IMR-90 (cell line): ENCODE results near the gene CDK5RAP2. TPM values are rescaled to one million over a fixed set of nuclear protein-coding genes. Genes with fewer than 3 reads are reported as not detected.

Source experiments
- ATAC-seq: fragments of 200-7000 bp; cut with Tn5 transposase; 2 replicates; pipeline ENCODE4 v1.9.1; 2020; ENCODE audit warnings: low read depth, mild to moderate bottlenecking, moderate library complexity
- BruUV-seq: library from RNA; stranded (reverse); fragments of 400-500 nt; replicated peaks from 2 replicates; lab custom pipeline; 2021; lab: Mats Ljungman, UMichigan
- CTCF ChIA-PET: fragments of 300-600 bp; formaldehyde crosslinking; extraction: SDS; loops from one replicate; lab custom pipeline; 2021; ENCODE audit warnings: antibody characterized with exemption; lab: Yijun Ruan, JAX
- POLR2A ChIA-PET: fragments of 300-600 bp; sonication (Branson Sonifier 250); formaldehyde crosslinking; loops from one replicate; lab custom pipeline; 2022; ENCODE audit warnings: antibody characterized with exemption; ENCODE audit not compliant: unreplicated experiment; lab: Charles Lee
- DNase-seq: peaks from one replicate; pipeline ENCODE4 v3.0.0; 2013
- H2AFZ ChIP-seq: replicated peaks from 2 replicates; pipeline ENCODE3; 2013; ENCODE audit warnings: low read length, mild to moderate bottlenecking; ENCODE audit not compliant: poor library complexity
- H2AK5ac ChIP-seq: 2 replicates; pipeline ENCODE4 v1.6.1; 2013; ENCODE audit warnings: low read depth, low read length, inconsistent platforms
- H2AK9ac ChIP-seq: replicated peaks from 2 replicates; pipeline ENCODE3; 2013; ENCODE audit warnings: mild to moderate bottlenecking, low read depth, low read length, moderate library complexity; ENCODE audit not compliant: poor library complexity
- H2BK120ac ChIP-seq: 2 replicates; pipeline ENCODE4 v1.6.1; 2013; ENCODE audit warnings: low read depth, low read length, inconsistent platforms
- H2BK15ac ChIP-seq: 3 replicates; pipeline ENCODE4 v1.6.1; 2013; ENCODE audit warnings: low read depth, low read length, inconsistent platforms
- H2BK20ac ChIP-seq: 2 replicates; pipeline ENCODE4 v1.6.1; 2013; ENCODE audit warnings: low read depth, mild to moderate bottlenecking, inconsistent platforms, low read length, moderate library complexity
- H2BK5ac ChIP-seq: 2 replicates; pipeline ENCODE4 v1.6.1; 2013; ENCODE audit warnings: mild to moderate bottlenecking, low read depth, low read length, inconsistent platforms; ENCODE audit not compliant: poor library complexity, severe bottlenecking
- H3K14ac ChIP-seq: replicated peaks from 2 replicates; pipeline ENCODE4 v1.6.1; 2013; ENCODE audit warnings: low read depth, low read length, inconsistent platforms
- H3K18ac ChIP-seq: 2 replicates; pipeline ENCODE4 v1.6.1; 2013; ENCODE audit warnings: low read depth, low read length, control low read depth
- H3K23ac ChIP-seq: 2 replicates; pipeline ENCODE4 v1.6.1; 2013; ENCODE audit warnings: low read depth, low read length, inconsistent platforms
- H3K27ac ChIP-seq: 2 replicates; pipeline ENCODE4 v1.5.1; 2013; ENCODE audit warnings: mild to moderate bottlenecking, control low read depth, low read length; ENCODE audit not compliant: insufficient read depth
- H3K27me3 ChIP-seq: 2 replicates; pipeline ENCODE4 v1.6.1; 2013; ENCODE audit warnings: low read length; ENCODE audit not compliant: control insufficient read depth, insufficient read depth
- H3K36me3 ChIP-seq: 2 replicates; pipeline ENCODE4 v1.6.1; 2013; ENCODE audit warnings: low read length, mixed read lengths; ENCODE audit not compliant: control insufficient read depth, insufficient read depth
- H3K4ac ChIP-seq: 2 replicates; pipeline ENCODE4 v1.6.1; 2013; ENCODE audit warnings: low read depth, low read length, inconsistent platforms
- H3K4me1 ChIP-seq: 2 replicates; pipeline ENCODE4 v1.6.1; 2013; ENCODE audit warnings: low read length, mixed read lengths; ENCODE audit not compliant: control insufficient read depth, insufficient read depth
- H3K4me2 ChIP-seq: 2 replicates; pipeline ENCODE4 v1.6.1; 2013; ENCODE audit warnings: low read depth, mild to moderate bottlenecking, control low read depth, low read length, moderate library complexity
- H3K4me3 ChIP-seq: 2 replicates; pipeline ENCODE4 v1.5.1; 2013; ENCODE audit warnings: low read depth, mild to moderate bottlenecking, control low read depth, low read length, moderate library complexity; ENCODE audit not compliant: insufficient read depth
- H3K56ac ChIP-seq: 2 replicates; pipeline ENCODE4 v1.6.1; 2013; ENCODE audit warnings: low read length, inconsistent platforms; ENCODE audit not compliant: insufficient read depth; ENCODE audit errors: extremely low read depth
- H3K79me1 ChIP-seq, 2 experiments: 2 replicates each; pipeline ENCODE4 v1.6.1; 2013; ENCODE audit warnings: low read length in 2 of 2, inconsistent platforms in 1 of 2, low read depth in 1 of 2
- H3K9ac ChIP-seq: 2 replicates; pipeline ENCODE4 v1.6.1; 2013; ENCODE audit warnings: low read depth, low read length, control low read depth
- H3K9me1 ChIP-seq: 2 replicates; pipeline ENCODE4 v1.6.1; 2013; ENCODE audit warnings: low read length, inconsistent platforms; ENCODE audit not compliant: insufficient read depth
- H3K9me3 ChIP-seq: 2 replicates; pipeline ENCODE4 v1.6.1; 2013; ENCODE audit warnings: low read length; ENCODE audit not compliant: control insufficient read depth, insufficient read depth
- H4K20me1 ChIP-seq: 2 replicates; pipeline ENCODE4 v1.6.1; 2013; ENCODE audit warnings: low read length, inconsistent platforms; ENCODE audit not compliant: insufficient read depth
- H4K5ac ChIP-seq: 2 replicates; pipeline ENCODE4 v1.6.1; 2013; ENCODE audit warnings: mild to moderate bottlenecking, low read depth, low read length, control low read depth
- H4K8ac ChIP-seq, 2 experiments: 2 replicates each; pipeline ENCODE4 v1.6.1; 2013; ENCODE audit warnings: low read depth in 2 of 2, low read length in 2 of 2, control low read depth in 1 of 2, inconsistent platforms in 1 of 2
- H4K91ac ChIP-seq: 2 replicates; pipeline ENCODE4 v1.6.1; 2013; ENCODE audit warnings: low read depth, low read length, inconsistent platforms; ENCODE audit not compliant: insufficient read depth
- CHD1 ChIP-seq: IDR thresholded peaks from 2 replicates; pipeline ENCODE4 v1.6.1; 2012; ENCODE audit warnings: low read depth, low read length, improper control_type of control experiment
- ELK1 ChIP-seq: fragments of 150-350 bp; IDR thresholded peaks from 2 replicates; pipeline ENCODE4 v1.6.1; 2016; ENCODE audit warnings: low read depth, mild to moderate bottlenecking, low read length, moderate library complexity, borderline replicate concordance
- FOS ChIP-seq: fragments of 150-350 bp; IDR thresholded peaks from 2 replicates; pipeline ENCODE4 v1.6.1; 2016; ENCODE audit warnings: low read depth, low read length
- MAFK ChIP-seq: IDR thresholded peaks from 2 replicates; pipeline ENCODE4 v1.6.1; 2012; ENCODE audit warnings: low read depth, low read length, improper control_type of control experiment
- MAZ ChIP-seq: IDR thresholded peaks from 2 replicates; pipeline ENCODE4 v1.6.1; 2012; ENCODE audit warnings: low read depth, mild to moderate bottlenecking, low read length, improper control_type of control experiment, moderate library complexity, borderline replicate concordance
- POLR2A ChIP-seq: IDR thresholded peaks from 2 replicates; pipeline ENCODE4 v1.6.1; 2012; ENCODE audit warnings: mild to moderate bottlenecking, low read depth, low read length
- RAD21 ChIP-seq: IDR thresholded peaks from 2 replicates; pipeline ENCODE4 v1.6.1; 2012; ENCODE audit warnings: low read length, improper control_type of control experiment
- RCOR1 ChIP-seq: IDR thresholded peaks from 2 replicates; pipeline ENCODE4 v1.6.1; 2012; ENCODE audit warnings: mild to moderate bottlenecking, low read length, improper control_type of control experiment; ENCODE audit not compliant: insufficient replicate concordance
- RFX5 ChIP-seq: IDR thresholded peaks from 2 replicates; pipeline ENCODE4 v1.8.0; 2012; ENCODE audit warnings: low read depth, mild to moderate bottlenecking, low read length, moderate library complexity
- SMC3 ChIP-seq: fragments of 150-350 bp; IDR thresholded peaks from 2 replicates; pipeline ENCODE4 v1.6.1; 2016; ENCODE audit warnings: low read depth, mild to moderate bottlenecking, antibody characterized with exemption, low read length, moderate library complexity
- WGBS, 2 experiments: methylation state at CpG; one replicate each; pipeline versions ENCODE4 v1.1.5 to v1.1.7; 2013; ENCODE audit warnings: missing lambda C conversion rate in 2 of 2; ENCODE audit not compliant: insufficient read length in 1 of 2; ENCODE audit errors: extremely low coverage in 2 of 2; 5-methylcytosine and 5-hydroxymethylcytosine counted together
- dilution Hi-C: fragments of 300-500 bp; cut with HindIII; formaldehyde crosslinking; loops from one replicate; pipeline ENCODE4 v1.14.3; 2018; ENCODE audit warnings: low sequenced_read_pairs; ENCODE audit not compliant: unreplicated experiment
- in situ Hi-C: fragments of 300-500 bp; cut with MboI; formaldehyde crosslinking; loops from 3 replicates; pipeline ENCODE4 v1.14.3; 2019; ENCODE audit warnings: low sequenced_read_pairs, inconsistent platforms, mixed read lengths
- intact Hi-C: fragments of 100-400 bp; cut with micrococcal nuclease; formaldehyde crosslinking; loops from 2 replicates; pipeline ENCODE4 v1.10.0; 2022
- polyA plus RNA-seq, 3 experiments: library from polyadenylated mRNA; depleted of rRNA; stranded (reverse); fragments of >200 nt; gene quantifications; 2 replicates each; pipeline ENCODE4 v1.2.3, GENCODE V29; 2012; ENCODE audit warnings: low replicate concordance in 1 of 3
- total RNA-seq: library from RNA; depleted of rRNA; stranded (reverse); fragments of >200 nt; gene quantifications from 2 replicates; pipeline ENCODE4 v1.2.3, GENCODE V29; 2012
- TF ChIP-seq, protein P1 (sequence below): conservative IDR thresholded peaks from 2 replicates; pipeline ENCODE4 v1.5.1; 2012; ENCODE audit warnings: mild to moderate bottlenecking, low read depth, low read length, improper control_type of control experiment
- TF ChIP-seq, protein P2 (sequence below): fragments of 150-350 bp; IDR thresholded peaks from 2 replicates; pipeline ENCODE4 v1.6.1; 2017; ENCODE audit warnings: mild to moderate bottlenecking, antibody characterized with exemption, low read length, low read depth

CDK5RAP2 gene
- total and polyA plus RNA-seq, 2 of the 4 experiments (the other 2 are of a cell fraction): 29.5 to 31.7 TPM

DNA sequence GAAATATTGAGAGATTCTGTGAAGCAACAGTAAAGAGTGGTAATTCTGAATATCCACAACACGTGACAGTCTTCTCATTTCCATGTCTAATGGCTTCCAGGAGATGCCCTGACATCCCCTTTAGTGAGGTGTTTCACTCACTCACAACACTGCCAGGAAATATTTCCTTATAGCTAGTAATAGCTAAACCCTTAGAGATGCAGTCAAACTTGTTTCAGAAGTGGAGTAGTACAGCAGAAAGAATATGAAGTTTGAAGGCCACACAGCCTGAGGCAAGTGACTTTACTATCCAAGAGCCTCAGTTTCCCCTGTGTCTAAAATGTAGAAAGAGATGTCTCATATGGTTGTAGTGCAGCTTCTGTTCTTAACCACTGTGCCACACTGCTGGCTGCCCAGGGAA lies 139.2 kb downstream of the CDK5RAP2 start:
- peak overlapping the region; percentile 55 for H3K4ac ChIP-seq
- H3K27ac ChIP-seq: no peak overlapping the region
- H3K14ac ChIP-seq: no peak overlapping the region
- peaks cover 25% of the 10 kb centered on the region for H3K9me1 ChIP-seq
- peaks cover 13% of the 10 kb centered on the region for H3K36me3 ChIP-seq
- 0 out of 2 replicates have a peak overlapping the region, but pooled peaks have one; percentile 2 for H2BK20ac ChIP-seq
- TF ChIP-seq RCOR1 (no peak), MAZ (no peak), CHD1 (no peak), FOS (no peak), MAFK (no peak), POLR2A (no peak), SMC3 (no peak), RFX5 (no peak), RAD21 (no peak), ELK1 (no peak)
- TF ChIP-seq, protein P1, sequence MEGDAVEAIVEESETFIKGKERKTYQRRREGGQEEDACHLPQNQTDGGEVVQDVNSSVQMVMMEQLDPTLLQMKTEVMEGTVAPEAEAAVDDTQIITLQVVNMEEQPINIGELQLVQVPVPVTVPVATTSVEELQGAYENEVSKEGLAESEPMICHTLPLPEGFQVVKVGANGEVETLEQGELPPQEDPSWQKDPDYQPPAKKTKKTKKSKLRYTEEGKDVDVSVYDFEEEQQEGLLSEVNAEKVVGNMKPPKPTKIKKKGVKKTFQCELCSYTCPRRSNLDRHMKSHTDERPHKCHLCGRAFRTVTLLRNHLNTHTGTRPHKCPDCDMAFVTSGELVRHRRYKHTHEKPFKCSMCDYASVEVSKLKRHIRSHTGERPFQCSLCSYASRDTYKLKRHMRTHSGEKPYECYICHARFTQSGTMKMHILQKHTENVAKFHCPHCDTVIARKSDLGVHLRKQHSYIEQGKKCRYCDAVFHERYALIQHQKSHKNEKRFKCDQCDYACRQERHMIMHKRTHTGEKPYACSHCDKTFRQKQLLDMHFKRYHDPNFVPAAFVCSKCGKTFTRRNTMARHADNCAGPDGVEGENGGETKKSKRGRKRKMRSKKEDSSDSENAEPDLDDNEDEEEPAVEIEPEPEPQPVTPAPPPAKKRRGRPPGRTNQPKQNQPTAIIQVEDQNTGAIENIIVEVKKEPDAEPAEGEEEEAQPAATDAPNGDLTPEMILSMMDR: no peak
- TF ChIP-seq, protein P2, sequence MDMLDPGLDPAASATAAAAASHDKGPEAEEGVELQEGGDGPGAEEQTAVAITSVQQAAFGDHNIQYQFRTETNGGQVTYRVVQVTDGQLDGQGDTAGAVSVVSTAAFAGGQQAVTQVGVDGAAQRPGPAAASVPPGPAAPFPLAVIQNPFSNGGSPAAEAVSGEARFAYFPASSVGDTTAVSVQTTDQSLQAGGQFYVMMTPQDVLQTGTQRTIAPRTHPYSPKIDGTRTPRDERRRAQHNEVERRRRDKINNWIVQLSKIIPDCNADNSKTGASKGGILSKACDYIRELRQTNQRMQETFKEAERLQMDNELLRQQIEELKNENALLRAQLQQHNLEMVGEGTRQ: no peak
- H2AFZ ChIP-seq: no peak overlapping the region
- no peak overlapping the region for H3K4me2 ChIP-seq
- H3K79me1 ChIP-seq: peaks cover 8 to 34% of the 10 kb centered on the region in 2 experiments; a peak in 2 of 4 replicates
- H3K23ac ChIP-seq: no peak overlapping the region
- no peak overlapping the region for H2BK15ac ChIP-seq
- no peak for ATAC-seq
- no peaks in the 10 kb centered on the region for H3K27me3 ChIP-seq
- no TSS peak for BruUV-seq
- H4K5ac ChIP-seq: peak overlapping the region; percentile 31; the same call in 1 of the 2 replicates
- H2BK5ac ChIP-seq: peak overlapping the region; percentile 12
- peak overlapping the region; percentile 25; the same call in 1 of the 2 replicates for H2BK120ac ChIP-seq
- no peak for DNase-seq
- dilution Hi-C loops: no loop called here
- no peak overlapping the region for H3K56ac ChIP-seq
- H3K18ac ChIP-seq: no peak overlapping the region; the same call in 1 of the 2 replicates
- H3K9me3 ChIP-seq: no peaks in the 10 kb centered on the region
- no peak overlapping the region for H3K9ac ChIP-seq
- intact Hi-C loops: no loop called here
- H4K20me1 ChIP-seq: no peaks in the 10 kb centered on the region
- 0 out of 4 replicates have a peak overlapping the region, but pooled peaks of 1 of the 2 experiments have one; percentile 19 for H4K8ac ChIP-seq
- ChIA-PET CTCF (no interaction called here), POLR2A (no interaction called here)
- no peak overlapping the region for H3K4me3 ChIP-seq
- WGBS, 2 experiments: no CpG with 5 or more reads among the region's 1 CpG
- H2AK5ac ChIP-seq: 0 out of 2 replicates have a peak overlapping the region, but pooled peaks have one; percentile 8
- no peak overlapping the region for H2AK9ac ChIP-seq
- in situ Hi-C loops: no loop called here
- H4K91ac ChIP-seq: no peak overlapping the region
- H3K4me1 ChIP-seq: peaks cover 27% of the 10 kb centered on the region
